Pancreas (tissue), 10 donors: ENCODE data around the gene TAT. TPM values are rescaled to one million over a fixed set of nuclear protein-coding genes. Genes with fewer than 3 reads are reported as not detected.
"Not testable (repeated sequence)": the region's sequence is repeated elsewhere in the genome, so short reads cannot be mapped to it uniquely, and the experiment has no call there.

Source experiments
- ATAC-seq, 4 donors: fragments of 200-7000 bp; cut with Tn5 transposase; one replicate each; pipeline versions ENCODE4 v1.8.0 to v1.9.1; 2020; ENCODE audit warnings: mild to moderate bottlenecking in 4 of 4, moderate library complexity in 4 of 4
- DNase-seq, 6 donors: peaks; one replicate each; pipeline ENCODE4 v3.0.0-alpha.2; 2020
- FAIRE-seq: peaks from 2 replicates; lab custom pipeline; 2012; peaks lifted over from hg19 to GRCh38; lab: Jason Lieb, UNC
- H3K27ac ChIP-seq, 4 donors: fragments of 200-600 bp; sonication (generic); 1 replicate in 3 of 4; 2 replicates in 1 of 4; pipeline versions ENCODE4 v1.5.0 to v1.8.0; 2020
- H3K27me3 ChIP-seq, 4 donors: fragments of 200-600 bp; one replicate each; pipeline ENCODE4 v1.8.0; 2021
- H3K36me3 ChIP-seq, 3 donors: fragments of 200-600 bp; sonication (generic) in 1 of 3; one replicate each; pipeline versions ENCODE4 v1.5.0 to v1.8.0; 2020 to 2021
- H3K4me1 ChIP-seq, 3 donors: fragments of 200-600 bp; one replicate each; pipeline ENCODE4 v1.8.0; 2021
- H3K4me3 ChIP-seq, 4 donors: fragments of 200-600 bp; sonication (generic) in 2 of 4; one replicate each; pipeline versions ENCODE4 v1.5.0 to v1.8.0; 2020 to 2021
- H3K9me3 ChIP-seq, 4 donors: fragments of 200-600 bp; one replicate each; pipeline ENCODE4 v1.8.0; 2021
- CTCF ChIP-seq, 4 donors: fragments of 200-600 bp; sonication (generic) in 3 of 4; IDR thresholded peaks; one replicate each; pipeline versions ENCODE4 v1.5.0 to v1.8.0; 2021; ENCODE audit warnings: antibody characterized with exemption in 4 of 4
- WGBS, 2 donors: extraction: QIAGEN DNeasy Blood & Tissue Kit; methylation state at CpG; one replicate each; pipeline ENCODE4 v1.1.7; 2013; 5-methylcytosine and 5-hydroxymethylcytosine counted together
- intact Hi-C, 3 donors: fragments of 100-400 bp; cut with DNase I; formaldehyde crosslinking; loops; one replicate each; pipeline versions ENCODE4 v1.11.1 to v1.14.2; 2022
- polyA plus RNA-seq, 2 donors: library from polyadenylated mRNA; stranded (reverse); fragments of 200-250 nt; gene quantifications; one replicate each; pipeline ENCODE4 v1.2.3, GENCODE V29; 2013
- total RNA-seq, 6 donors: library from RNA; stranded (reverse); fragmentation: NEBNext Ultra II Directional in 4 of 6; extraction: Animal tissue kit (Norgen Biotek cat#: 25700) in 4 of 6; gene quantifications; one replicate each; pipeline versions ENCODE4 v1.2.1 to v1.2.4, GENCODE V29; 2021 to 2023
- donor health status: healthy with polysubstance abuse.
- donor health status: DM: no; HTN: no; CAD: no; lungs with moderate emphysema.
- donor health status: DM: no; HTN: no; CAD: no.
- donor health status: control.
- donor health status: control.
- donor health status: Bipolar disorder and iron deficiency.
- donor health status: DM: yes; HTN: yes; CAD: no.
- donor health status: DM: no; HTN: no; CAD: no.
- donor health status: DM: no; HTN: no; CAD: no.
- donor health status: DM: yes; HTN: yes; CAD: no.

The TAT gene
- total and polyA plus RNA-seq, 8 donors, result 0.04 to 1.0 (median 0.12) TPM; not detected in 2

- H3K4me1 ChIP-seq, result no peaks in the 10 kb centered on the region
- FAIRE-seq (no peak), DNase-seq (no peak), ATAC-seq (no peak)
- intact Hi-C loops, result no loop called here
- H3K27me3 ChIP-seq, result no peaks in the 10 kb centered on the region
- H3K4me3 ChIP-seq, result no peak overlapping the region
- no peak overlapping the region for H3K27ac ChIP-seq
- TF ChIP-seq CTCF (IDR thresholded peaks at IDR 0.05), result no peak
- H3K36me3 ChIP-seq, result no peaks in the 10 kb centered on the region
- no peaks in the 10 kb centered on the region for H3K9me3 ChIP-seq
Observed at GRCh38 chr16:71622088-71622487, 45.2 kb upstream of the TAT start.

GRCh38 chr16:71618429-71618828 is 41.5 kb upstream of the TAT start:
- no peak for FAIRE-seq
- intact Hi-C loops, result loop anchor here in 1 of 3 donors (10.0 kb wide), 1 partner anchor 204 kb away; no protein-coding TSS in a partner anchor
- WGBS, 2 donors, result 74 to 77% methylated on average over 4 of the region's 4 CpGs

GRCh38 chr16:71614956-71615355 is 38.1 kb upstream of the TAT start:
- 85 to 90% methylated on average over 8 of the region's 8 CpGs for WGBS, 2 donors
- intact Hi-C loops, result loop anchor here in 1 of 3 donors (10.0 kb wide), 1 partner anchor 200 kb away; no protein-coding TSS in a partner anchor

More at GRCh38 chr16:71618429-71618828, 41.5 kb upstream of the TAT start:
- TF ChIP-seq CTCF (IDR thresholded peaks at IDR 0.05), result no peak
- Histone ChIP-seq H3K27me3 (no peaks in the 10 kb centered on the region), H3K27ac (no peak overlapping the region), H3K9me3 (no peaks in the 10 kb centered on the region), H3K36me3 (no peaks in the 10 kb centered on the region), H3K4me1 (no peaks in the 10 kb centered on the region), H3K4me3 (no peak overlapping the region)
- ATAC-seq, result no peak
- no peak for DNase-seq

GRCh38 chr16:71610936-71611871 is 34.3 kb upstream of the TAT start:
- Histone ChIP-seq H3K36me3 (no peaks in the 10 kb centered on the region), H3K27me3 (no peaks in the 10 kb centered on the region), H3K9me3 (no peaks in the 10 kb centered on the region), H3K4me3 (no peak overlapping the region), H3K4me1 (no peaks in the 10 kb centered on the region), H3K27ac (no peak overlapping the region)
- TF ChIP-seq CTCF (IDR thresholded peaks at IDR 0.05), result peak; percentile 91 to 93 (median 93)
- intact Hi-C loops, result loop anchor here in 1 of 3 donors (10.0 kb wide), 1 partner anchor 196 kb away; no protein-coding TSS in a partner anchor
- ATAC-seq (peak; percentile 98 to 100 (median 99)), DNase-seq (peak; percentile 62 to 98 (median 86)), FAIRE-seq (no peak)
- WGBS, 2 donors, result 6 to 7% methylated on average over 19 of the region's 19 CpGs

More at GRCh38 chr16:71614956-71615355, 38.1 kb upstream of the TAT start:
- H3K27me3 ChIP-seq, H3K4me1 ChIP-seq, H3K36me3 ChIP-seq, H3K4me3 ChIP-seq, DNase-seq, H3K27ac ChIP-seq, H3K9me3 ChIP-seq, FAIRE-seq, ATAC-seq: not testable (repeated sequence)

GRCh38 chr16:71610447-71610846 is 33.6 kb upstream of the TAT start:
- ATAC-seq, result no peak
- Histone ChIP-seq H3K27ac (no peak overlapping the region), H3K4me3 (no peak overlapping the region), H3K27me3 (no peaks in the 10 kb centered on the region), H3K9me3 (no peaks in the 10 kb centered on the region), H3K36me3 (no peaks in the 10 kb centered on the region), H3K4me1 (no peaks in the 10 kb centered on the region)
- FAIRE-seq, result no peak
- DNase-seq, result no peak
- intact Hi-C loops, result loop anchor here in 1 of 3 donors (10.0 kb wide), 1 partner anchor 196 kb away; no protein-coding TSS in a partner anchor
- WGBS, 2 donors, result 56% methylated on average over 4 of the region's 4 CpGs
- TF ChIP-seq CTCF (IDR thresholded peaks at IDR 0.05), result no peak
